NCI-H2081 treated with DMSO at 0.1 percent for 48 hours (cell line): ENCODE data around the gene LCE1F.

Experiments used
- DNase-seq: peaks from one replicate; lab custom pipeline; 2025; lab: John Stamatoyannopoulos, UW

Gene LCE1F

DNA sequence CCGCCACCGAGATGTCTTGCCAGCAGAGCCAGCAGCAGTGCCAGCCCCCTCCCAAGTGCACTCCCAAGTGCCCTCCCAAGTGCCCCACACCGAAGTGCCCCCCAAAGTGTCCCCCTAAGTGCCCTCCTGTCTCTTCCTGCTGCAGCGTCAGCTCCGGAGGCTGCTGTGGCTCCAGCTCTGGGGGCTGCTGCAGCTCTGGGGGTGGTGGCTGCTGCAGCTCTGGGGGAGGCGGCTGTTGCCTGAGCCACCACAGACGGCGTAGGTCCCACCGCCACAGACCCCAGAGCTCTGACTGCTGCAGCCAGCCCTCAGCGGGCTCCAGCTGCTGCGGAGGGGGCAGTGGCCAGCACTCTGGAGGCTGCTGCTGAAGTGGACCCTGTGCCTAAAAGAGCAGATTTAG, 1.4 kb downstream of the LCE1F start:
- DNase-seq = no peak

DNA sequence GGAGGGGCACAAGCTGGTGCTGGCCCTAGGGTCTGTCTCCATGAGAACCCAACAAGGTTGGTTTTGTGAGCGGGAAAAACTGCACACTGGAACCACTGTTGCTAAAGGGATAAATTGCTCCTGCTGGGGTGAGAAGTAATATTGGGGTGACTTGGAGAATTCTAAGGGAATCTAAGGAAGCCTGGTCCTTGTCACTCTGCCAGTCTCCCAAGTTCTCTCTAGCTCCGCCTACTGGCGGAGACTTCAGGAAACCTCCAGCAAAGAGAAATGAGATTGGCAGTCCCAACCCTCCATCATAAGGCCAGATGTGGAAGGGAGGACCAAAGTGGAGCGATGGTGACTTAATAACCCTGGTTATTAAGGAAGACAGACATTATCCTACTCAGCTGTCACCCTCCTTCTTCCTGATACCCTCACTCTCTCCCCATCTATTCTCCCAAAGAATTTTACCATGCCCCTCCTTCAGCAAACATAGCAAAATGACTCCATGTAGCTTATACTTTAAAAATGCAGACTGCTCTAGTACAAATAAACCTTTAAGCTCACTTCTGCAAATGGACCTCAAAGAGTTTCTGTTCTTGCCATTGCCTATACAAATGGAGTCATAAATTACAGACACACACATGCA, 2.7 kb downstream of the LCE1F start:
- no peak for DNase-seq

DNA sequence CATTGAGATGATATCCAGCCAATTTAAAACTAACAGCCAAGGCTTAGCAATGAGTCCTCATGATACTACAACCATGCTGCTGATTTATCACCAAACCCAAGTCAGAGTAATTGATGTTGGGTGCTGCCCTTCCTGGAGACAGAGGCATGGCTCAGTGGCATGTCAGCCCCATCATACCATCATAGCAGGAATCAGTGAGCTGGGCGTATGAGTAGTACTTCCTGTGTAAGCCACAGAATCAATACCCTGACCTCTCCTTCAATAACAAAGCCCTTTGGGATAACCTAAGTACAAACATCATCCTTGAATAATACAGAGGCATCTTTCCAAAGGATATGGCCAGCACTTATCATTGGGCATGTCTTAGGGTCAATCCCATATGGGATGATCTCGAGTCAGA, 8.2 kb downstream of the LCE1F start:
- no peak for DNase-seq

DNA sequence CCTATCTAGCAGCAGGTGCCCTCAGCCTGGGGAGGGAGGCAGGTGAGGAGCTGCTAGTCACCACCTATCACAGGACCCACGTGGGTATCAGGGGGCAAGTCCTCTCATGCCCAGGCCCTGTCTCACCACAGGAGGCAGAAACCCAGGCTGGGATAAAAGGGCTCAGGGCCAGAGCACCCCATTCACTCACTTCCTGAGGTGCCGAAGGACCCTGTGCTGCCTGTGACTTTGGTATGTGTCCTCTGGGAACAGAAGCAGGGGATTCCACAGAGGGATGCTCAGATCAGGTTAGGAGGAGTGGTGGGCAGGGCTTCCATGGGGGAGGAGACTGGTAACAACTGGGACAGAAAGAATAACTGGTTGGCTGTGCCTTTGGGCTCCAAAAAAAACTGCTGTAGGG, 11.1 kb downstream of the LCE1F start, which contains the start of gene LCE1E:
Gene LCE1E (plus strand): TSS at position 181 of the 400 bp plus-strand sequence. CDS start 1,043 bp downstream, outside the sequence.
- DNase-seq = no peak

DNA sequence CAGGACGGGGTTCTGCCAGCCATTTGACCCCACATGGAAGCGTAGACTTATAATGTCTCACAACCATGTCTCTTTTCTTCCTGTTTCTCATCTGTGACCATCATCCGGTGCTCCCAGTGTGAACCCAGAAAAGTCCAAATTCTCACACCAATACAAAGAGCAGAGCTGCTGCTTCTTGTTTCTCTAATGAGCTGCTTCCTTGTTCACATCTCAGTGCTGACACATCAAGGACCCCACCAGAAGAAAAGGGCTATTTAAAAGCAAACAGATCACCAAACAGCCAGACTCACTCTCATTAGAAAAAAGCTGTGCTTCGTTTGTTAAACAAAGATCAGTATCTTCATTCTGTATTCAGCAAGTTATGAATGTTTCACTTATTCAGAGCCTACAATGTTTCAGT, 20.7 kb downstream of the LCE1F start:
- DNase-seq = no peak

DNA sequence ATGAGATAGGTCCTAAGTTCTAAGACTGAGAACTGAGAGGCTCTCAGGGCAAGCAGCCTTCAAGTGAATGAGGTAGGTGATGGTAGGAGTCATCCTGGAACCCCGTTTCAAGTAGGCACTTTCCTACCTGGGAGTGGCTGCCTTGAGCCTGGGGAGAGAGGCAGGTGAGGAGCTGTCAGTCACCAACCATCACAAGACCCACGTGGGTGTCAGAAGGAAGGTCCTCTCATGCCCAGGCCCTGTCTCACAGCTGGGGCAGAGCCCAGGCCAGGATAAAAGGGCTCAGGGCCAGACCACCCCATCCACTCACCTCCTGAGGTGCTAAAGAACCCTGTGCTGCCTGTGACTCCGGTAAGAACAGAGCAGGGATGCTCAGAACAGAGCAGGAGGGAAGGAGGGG, 21.5 kb downstream of the LCE1F start, which contains the start of gene LCE1D:
Gene LCE1D (plus strand): TSS at position 301 of the 400 bp plus-strand sequence. CDS start 1,074 bp downstream, outside the sequence.
- no peak for DNase-seq

DNA sequence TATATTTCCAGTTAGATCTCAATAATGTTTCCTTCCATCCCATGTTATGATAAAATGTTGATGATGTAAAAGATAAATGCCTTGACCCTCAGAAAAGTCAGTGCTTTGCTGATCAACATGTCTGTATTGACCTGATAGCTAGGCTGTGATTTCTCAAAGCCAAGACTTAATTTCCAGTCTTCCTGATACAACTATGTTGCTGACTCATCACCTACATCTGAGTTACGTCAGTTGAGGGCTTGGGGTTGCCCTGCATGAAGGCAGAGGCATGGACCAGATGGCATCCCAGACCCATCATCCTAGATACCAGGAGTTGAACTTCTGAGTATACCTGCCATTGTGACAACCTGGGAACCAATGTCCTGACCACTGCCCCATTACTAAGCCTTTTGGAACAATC, 26.4 kb downstream of the LCE1F start:
- DNase-seq = no peak

DNA sequence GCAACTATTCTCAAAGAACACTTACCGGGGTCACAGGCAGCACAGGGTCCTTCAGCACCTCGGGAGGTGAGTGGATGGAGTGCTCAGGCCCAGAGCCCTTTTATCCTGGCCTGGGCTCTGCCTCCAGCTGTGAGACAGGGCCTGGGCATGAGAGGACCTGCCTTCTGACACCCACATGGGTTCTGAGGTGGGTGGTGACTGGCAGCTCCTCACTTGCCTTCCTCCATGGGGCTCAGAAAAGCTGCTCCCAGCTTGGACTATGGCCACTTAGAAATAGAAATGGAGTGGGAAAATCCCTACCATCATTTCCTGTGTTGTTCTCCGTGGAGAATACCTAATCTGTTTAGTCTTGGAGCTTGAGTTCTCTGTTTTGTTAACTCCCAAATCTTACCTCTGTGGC, 31.6 kb downstream of the LCE1F start, which contains the start of gene LCE1C:
Gene LCE1C (minus strand): TSS at position 76 of the 400 bp plus-strand sequence. CDS start 1,173 bp downstream, outside the sequence.
- DNase-seq = no peak

DNA sequence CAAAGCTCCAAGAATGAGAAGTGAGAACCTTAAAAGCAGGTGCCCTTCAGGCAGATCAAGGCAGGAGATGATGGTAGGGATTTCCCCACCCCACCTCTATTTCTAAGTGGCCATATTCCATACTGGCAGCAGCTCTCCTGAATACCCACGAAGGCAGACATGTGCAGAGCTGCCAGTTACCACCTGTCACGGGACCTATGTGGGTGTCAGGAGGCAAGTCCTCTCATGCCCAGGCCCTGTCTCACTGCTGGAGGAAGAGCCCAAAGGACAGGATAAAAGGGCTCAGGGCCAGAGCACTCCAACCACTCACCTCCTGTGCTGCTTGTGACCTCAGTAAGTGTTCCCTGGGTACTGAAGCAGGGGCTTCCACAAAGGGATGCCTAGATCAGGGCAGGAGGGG, 36.1 kb downstream of the LCE1F start:
- DNase-seq = no peak

DNA sequence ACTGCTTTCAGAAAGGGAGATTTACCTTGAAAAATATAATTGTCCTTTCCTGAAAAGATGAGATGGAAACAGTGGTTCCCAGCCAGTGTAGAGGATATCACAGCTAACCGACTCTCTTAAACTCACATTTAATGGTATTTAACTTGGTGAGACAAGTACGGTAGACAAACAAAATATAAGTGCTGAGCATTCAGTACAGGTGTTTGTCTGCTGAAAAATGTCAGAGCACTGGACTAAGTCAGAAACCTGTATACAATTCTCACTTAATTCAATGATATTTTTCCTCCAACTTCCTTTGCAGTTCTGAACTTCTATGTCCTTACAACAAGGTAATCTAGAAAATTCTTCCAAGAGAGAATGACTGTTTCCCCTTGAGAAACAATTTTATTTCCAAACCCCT, 36.7 kb downstream of the LCE1F start, which contains the start of gene LCE1B:
Gene LCE1B (plus strand): TSS at position 301 of the 400 bp plus-strand sequence. CDS start 476 bp downstream, outside the sequence.
- no peak for DNase-seq

DNA sequence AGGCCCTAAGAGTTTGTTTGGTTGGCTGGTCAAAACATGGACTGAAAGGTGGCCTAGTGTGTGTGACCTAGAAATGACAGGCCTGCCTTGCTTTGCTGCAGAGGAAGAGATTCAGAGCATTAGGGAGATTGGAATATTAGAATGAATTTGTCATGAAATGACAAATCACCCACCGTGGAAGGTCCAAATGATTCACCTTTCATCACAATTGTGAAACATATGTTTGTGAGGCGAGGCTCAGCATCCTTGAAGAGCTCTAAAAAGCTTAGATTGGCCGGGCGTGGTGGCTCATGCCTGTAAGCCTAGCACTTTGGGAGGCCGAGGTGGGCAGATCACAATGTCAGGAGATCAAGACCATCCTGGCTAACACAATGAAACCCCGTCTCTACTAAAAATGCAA, 42.4 kb downstream of the LCE1F start:
- DNase-seq = no peak

DNA sequence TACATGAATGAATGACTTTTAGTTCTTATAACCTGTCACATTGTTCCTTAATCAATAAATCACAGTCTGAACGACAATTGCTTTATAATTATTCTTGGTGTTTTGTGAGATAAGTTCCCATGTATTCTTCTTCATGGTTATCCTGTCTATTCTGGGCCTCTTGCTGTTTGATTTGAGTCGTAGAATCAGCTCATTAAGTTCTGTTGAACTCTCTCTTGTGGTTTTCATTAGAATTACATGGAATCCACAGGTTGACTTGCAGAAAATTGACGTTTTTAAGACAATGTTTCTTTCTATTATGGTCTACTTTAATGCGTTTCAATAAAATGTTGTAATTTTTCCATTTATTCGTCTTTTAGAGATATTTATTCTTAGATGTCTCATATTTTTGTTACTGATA, 48.4 kb downstream of the LCE1F start:
- no peak for DNase-seq

DNA sequence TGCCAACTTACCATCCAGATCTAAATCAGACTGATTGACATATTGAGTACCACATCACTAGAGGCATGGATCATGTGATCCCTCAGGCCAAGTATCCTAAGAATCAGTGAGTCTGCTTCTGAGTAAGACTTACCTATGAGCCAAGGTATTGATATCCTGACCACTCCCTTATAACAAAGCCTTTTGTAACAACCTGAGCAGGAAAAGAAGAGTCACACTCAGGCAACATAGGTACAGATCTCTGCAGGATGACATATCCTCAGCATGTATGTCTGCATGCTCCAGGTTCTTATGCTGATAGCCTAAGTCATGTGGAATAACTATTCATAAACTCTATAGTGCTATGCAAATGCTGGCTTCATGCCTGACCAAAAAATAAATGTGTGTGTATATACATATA, 50.0 kb downstream of the LCE1F start:
- DNase-seq = no peak
